Activated CD4-positive, alpha-beta T cell treated with anti-CD3 and anti-CD28 coated beads, Interleukin-2, amount 50 U/mL, for 1 hour (primary cell): ENCODE results near the gene FGF10.

Experiments used
- DNase-seq: peaks from one replicate; pipeline ENCODE4 v3.0.0-alpha.2; 2020

Gene FGF10

GRCh38 chr5:44389090-44389822 lies at the start of gene FGF10:
Gene FGF10, minus strand, starts transcription at chr5:44389420. Its CDS starts 738 bp downstream, at chr5:44388682.
- no peak for DNase-seq

GRCh38 chr5:44426944-44427343 lies 37.7 kb upstream of the FGF10 start:
- DNase-seq: no peak

- no peak for DNase-seq
These were observed 23.1 kb upstream of the FGF10 start for GRCh38 chr5:44412286-44412685.

- DNase-seq: no peak
These were observed 12.9 kb upstream of the FGF10 start for GRCh38 chr5:44402084-44402483.

- no peak for DNase-seq
These were observed 12.4 kb upstream of the FGF10 start for GRCh38 chr5:44401611-44402010.

GRCh38 chr5:44398382-44398781 lies 9.2 kb upstream of the FGF10 start:
- no peak for DNase-seq

GRCh38 chr5:44396312-44396711 lies 7.1 kb upstream of the FGF10 start:
- DNase-seq: no peak

- no peak for DNase-seq
These were observed 1.1 kb upstream of the FGF10 start for GRCh38 chr5:44390351-44390750.

- no peak for DNase-seq
These were observed 563 bp upstream of the FGF10 start for GRCh38 chr5:44389823-44390143.

GRCh38 chr5:44388321-44389089 lies 715 bp downstream of the FGF10 start:
- no peak for DNase-seq

- no peak for DNase-seq
These were observed 1.3 kb downstream of the FGF10 start for GRCh38 chr5:44387921-44388320.

- DNase-seq: no peak
These were observed 1.8 kb downstream of the FGF10 start for GRCh38 chr5:44387406-44387805.

GRCh38 chr5:44385291-44385900 lies 3.8 kb downstream of the FGF10 start:
- no peak for DNase-seq

- DNase-seq: no peak
These were observed 4.4 kb downstream of the FGF10 start for GRCh38 chr5:44384816-44385215.

GRCh38 chr5:44382894-44383293 lies 6.3 kb downstream of the FGF10 start:
- no peak for DNase-seq

GRCh38 chr5:44377057-44377456 lies 12.2 kb downstream of the FGF10 start:
- DNase-seq: no peak

GRCh38 chr5:44372028-44372427 lies 17.2 kb downstream of the FGF10 start:
- DNase-seq: no peak

GRCh38 chr5:44367203-44367602 lies 22.0 kb downstream of the FGF10 start:
- no peak for DNase-seq

GRCh38 chr5:44365345-44365744 lies 23.9 kb downstream of the FGF10 start:
- DNase-seq: no peak

GRCh38 chr5:44364097-44364496 lies 25.1 kb downstream of the FGF10 start:
- no peak for DNase-seq

GRCh38 chr5:44361342-44362001 lies 27.7 kb downstream of the FGF10 start:
- no peak for DNase-seq

GRCh38 chr5:44360919-44361318 lies 28.3 kb downstream of the FGF10 start:
- no peak for DNase-seq

- no peak for DNase-seq
These were observed 30.8 kb downstream of the FGF10 start for GRCh38 chr5:44358421-44358820.

GRCh38 chr5:44356231-44356630 lies 33.0 kb downstream of the FGF10 start:
- DNase-seq: no peak
